Measurements from ENCODE around the gene SPTBN4.
"Not testable (repeated sequence)": the region's sequence is repeated elsewhere in the genome, so short reads cannot be mapped to it uniquely, and the experiment has no call there.

Gene SPTBN4

DNA sequence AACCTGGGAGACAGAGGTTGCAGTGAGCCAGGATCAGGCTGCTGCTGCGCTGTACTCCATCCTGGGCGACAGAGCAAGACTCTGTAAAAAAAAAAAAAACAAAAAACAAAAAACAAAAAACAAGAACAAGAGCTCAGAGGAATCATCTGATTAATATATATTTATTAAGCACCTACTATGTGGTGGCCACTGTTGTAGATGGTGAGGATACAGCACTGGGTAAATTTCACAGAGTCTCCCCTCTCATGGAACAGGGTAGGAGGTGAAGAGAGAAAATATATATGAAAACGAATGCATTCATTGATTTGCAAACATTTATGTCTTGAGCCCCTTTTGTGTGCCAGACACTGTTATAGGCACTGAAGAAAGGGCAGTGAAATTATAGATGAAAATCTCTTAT lies 35.1 kb upstream of the SPTBN4 start:
- H3K4me3 ChIP-seq (IDR thresholded peaks at IDR 0.05; ENCODE audit: insufficient read depth, low read depth, low read length) = no peak overlapping the region
- H3K27ac ChIP-seq = no peak overlapping the region
- TF ChIP-seq, protein P1, sequence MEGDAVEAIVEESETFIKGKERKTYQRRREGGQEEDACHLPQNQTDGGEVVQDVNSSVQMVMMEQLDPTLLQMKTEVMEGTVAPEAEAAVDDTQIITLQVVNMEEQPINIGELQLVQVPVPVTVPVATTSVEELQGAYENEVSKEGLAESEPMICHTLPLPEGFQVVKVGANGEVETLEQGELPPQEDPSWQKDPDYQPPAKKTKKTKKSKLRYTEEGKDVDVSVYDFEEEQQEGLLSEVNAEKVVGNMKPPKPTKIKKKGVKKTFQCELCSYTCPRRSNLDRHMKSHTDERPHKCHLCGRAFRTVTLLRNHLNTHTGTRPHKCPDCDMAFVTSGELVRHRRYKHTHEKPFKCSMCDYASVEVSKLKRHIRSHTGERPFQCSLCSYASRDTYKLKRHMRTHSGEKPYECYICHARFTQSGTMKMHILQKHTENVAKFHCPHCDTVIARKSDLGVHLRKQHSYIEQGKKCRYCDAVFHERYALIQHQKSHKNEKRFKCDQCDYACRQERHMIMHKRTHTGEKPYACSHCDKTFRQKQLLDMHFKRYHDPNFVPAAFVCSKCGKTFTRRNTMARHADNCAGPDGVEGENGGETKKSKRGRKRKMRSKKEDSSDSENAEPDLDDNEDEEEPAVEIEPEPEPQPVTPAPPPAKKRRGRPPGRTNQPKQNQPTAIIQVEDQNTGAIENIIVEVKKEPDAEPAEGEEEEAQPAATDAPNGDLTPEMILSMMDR (conservative IDR thresholded peaks at IDR 0.05; ENCODE audit: low read depth, low read length) = no peak
- no peak overlapping the region for H3K4me2 ChIP-seq
- H2AFZ ChIP-seq (ENCODE audit: low read depth) = no peak overlapping the region
- no peaks in the 10 kb centered on the region for H3K79me2 ChIP-seq (ENCODE audit: insufficient read depth, low read depth)
- no peaks in the 10 kb centered on the region for H4K20me1 ChIP-seq (ENCODE audit: insufficient read depth)
- H3K27me3 ChIP-seq (ENCODE audit: insufficient read depth, low read depth) = no peaks in the 10 kb centered on the region
- H3K36me3 ChIP-seq (ENCODE audit: insufficient read depth) = no peaks in the 10 kb centered on the region
- no peak overlapping the region for H3K9ac ChIP-seq
- peaks cover 39% of the 10 kb centered on the region for H3K4me1 ChIP-seq (ENCODE audit: low read depth, poor library complexity, severe bottlenecking)

DNA sequence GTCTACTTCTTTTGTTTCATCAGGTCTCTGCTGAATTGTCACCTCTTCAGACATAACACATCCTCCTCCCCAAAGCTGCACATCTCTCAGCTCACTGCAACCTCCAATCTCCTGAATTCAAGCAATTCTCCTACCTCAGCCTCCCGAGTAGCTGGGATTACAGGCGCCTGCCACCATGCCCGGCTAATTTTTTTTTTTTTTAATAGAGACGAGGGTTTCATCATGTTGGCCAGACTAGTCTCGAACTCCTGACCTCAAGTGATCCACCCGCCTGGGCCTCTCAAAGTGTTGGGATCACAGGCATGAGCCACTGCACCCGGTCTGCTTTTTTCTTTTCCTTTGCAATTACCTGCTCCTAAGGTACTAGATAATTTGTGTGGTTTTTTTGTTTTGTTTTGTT lies 34.0 kb upstream of the SPTBN4 start:
- H3K36me3 ChIP-seq (ENCODE audit: insufficient read depth); H3K4me3 ChIP-seq (IDR thresholded peaks at IDR 0.05; ENCODE audit: insufficient read depth, low read depth, low read length); H4K20me1 ChIP-seq (ENCODE audit: insufficient read depth); H3K27me3 ChIP-seq (ENCODE audit: insufficient read depth, low read depth); H3K79me2 ChIP-seq (ENCODE audit: insufficient read depth, low read depth): not testable (repeated sequence)
- Histone ChIP-seq H2AFZ (ENCODE audit: low read depth) (peak overlapping the region; percentile 95), H3K9ac (peak overlapping the region; percentile 85; the same call in 1 of the 2 replicates), H3K4me1 (ENCODE audit: low read depth, poor library complexity, severe bottlenecking) (peaks cover 37% of the 10 kb centered on the region), H3K27ac (peak overlapping the region; percentile 89), H3K4me2 (peak overlapping the region; percentile 100)

DNA sequence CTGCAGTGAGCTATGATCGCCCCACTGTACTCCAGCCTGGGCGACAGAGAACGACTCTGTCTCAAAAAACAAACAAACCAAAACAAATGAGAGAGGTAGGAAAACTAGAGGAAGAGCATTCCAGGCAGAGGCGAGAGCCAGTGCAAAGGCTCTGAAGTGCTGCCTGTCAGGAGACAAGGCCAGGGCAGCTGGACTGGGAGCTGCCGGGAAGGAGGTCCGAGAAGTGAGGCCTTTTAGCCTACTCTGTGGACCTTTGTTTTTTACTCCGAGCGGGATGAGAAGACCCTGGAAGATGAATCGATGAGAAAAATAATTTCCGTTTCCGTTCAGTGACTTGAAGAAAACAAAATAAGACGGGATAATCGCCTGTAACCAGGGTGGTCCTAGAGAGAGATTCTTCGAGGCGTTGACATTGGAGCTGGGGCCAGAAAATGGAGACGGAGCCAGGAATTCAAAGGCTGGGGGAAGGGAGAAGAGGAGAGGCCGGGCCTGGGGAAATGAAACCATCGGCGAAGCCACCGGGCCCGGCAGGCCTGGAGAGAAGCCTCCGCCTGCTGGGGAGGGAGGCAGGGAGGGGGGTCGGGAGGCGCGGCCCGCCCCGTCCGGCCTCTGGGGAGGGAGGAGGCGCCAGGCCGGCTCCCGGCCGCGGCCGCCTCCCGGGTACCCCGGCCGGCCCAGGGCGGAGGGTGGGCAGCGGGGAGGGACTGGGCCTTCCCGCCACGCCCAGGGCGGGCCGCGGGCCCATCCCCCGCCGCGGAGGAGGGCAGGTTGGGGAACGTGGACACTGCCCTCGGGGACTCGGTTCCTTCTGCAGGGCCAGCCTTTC lies 33.2 kb upstream of the SPTBN4 start:
- Histone ChIP-seq H3K4me1 (ENCODE audit: low read depth, poor library complexity, severe bottlenecking) (peaks cover 37% of the 10 kb centered on the region), H3K27me3 (ENCODE audit: insufficient read depth, low read depth) (no peaks in the 10 kb centered on the region), H3K4me3 (IDR thresholded peaks at IDR 0.05; ENCODE audit: insufficient read depth, low read depth, low read length) (no peak overlapping the region), H3K9ac (peak overlapping the region; percentile 85), H3K36me3 (ENCODE audit: insufficient read depth) (no peaks in the 10 kb centered on the region), H4K20me1 (ENCODE audit: insufficient read depth) (no peaks in the 10 kb centered on the region), H3K27ac (peak overlapping the region; percentile 89), H3K4me2 (peak overlapping the region; percentile 100), H2AFZ (ENCODE audit: low read depth) (peak overlapping the region; percentile 95), H3K79me2 (ENCODE audit: insufficient read depth, low read depth) (no peaks in the 10 kb centered on the region)
- TF ChIP-seq, protein P1 (conservative IDR thresholded peaks at IDR 0.05; ENCODE audit: low read depth, low read length) = no peak

DNA sequence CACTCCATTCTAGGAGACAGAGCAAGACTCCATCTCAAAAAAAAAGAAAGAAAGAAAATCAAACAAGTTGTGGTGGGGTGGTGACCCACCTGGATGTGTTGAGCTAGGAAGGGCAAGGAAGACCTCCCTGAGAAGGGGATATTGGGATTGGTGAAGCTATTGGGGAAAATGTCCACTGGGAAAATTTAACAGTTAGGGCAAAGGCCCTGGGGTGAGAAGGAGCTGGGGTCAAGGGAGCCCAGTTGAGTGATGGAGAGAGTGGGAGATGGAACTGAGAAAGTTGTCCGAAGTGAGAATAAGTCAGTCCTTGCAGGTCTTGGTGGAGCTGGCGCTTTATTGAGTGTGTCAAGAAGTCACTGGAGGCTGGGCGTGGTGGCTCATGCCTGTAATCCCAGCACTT lies 28.5 kb upstream of the SPTBN4 start:
- Histone ChIP-seq H3K27ac (no peak overlapping the region), H3K27me3 (ENCODE audit: insufficient read depth, low read depth) (no peaks in the 10 kb centered on the region)

More for the DNA sequence above, 28.5 kb upstream of the SPTBN4 start:
- Histone ChIP-seq H2AFZ (ENCODE audit: low read depth) (no peak overlapping the region), H3K79me2 (ENCODE audit: insufficient read depth, low read depth) (peaks cover 9% of the 10 kb centered on the region), H3K4me1 (ENCODE audit: low read depth, poor library complexity, severe bottlenecking) (peaks cover 39% of the 10 kb centered on the region), H4K20me1 (ENCODE audit: insufficient read depth) (no peaks in the 10 kb centered on the region), H3K9ac (no peak overlapping the region), H3K36me3 (ENCODE audit: insufficient read depth) (no peaks in the 10 kb centered on the region; the same call in 1 of the 2 replicates), H3K4me3 (IDR thresholded peaks at IDR 0.05; ENCODE audit: insufficient read depth, low read depth, low read length) (no peak overlapping the region), H3K4me2 (no peak overlapping the region)
- TF ChIP-seq, protein P1 (conservative IDR thresholded peaks at IDR 0.05; ENCODE audit: low read depth, low read length) = no peak
